Activated T-cell treated with anti-CD3 and anti-CD28 coated beads for 4 hours (primary cell): ENCODE measurements around the gene HYAL3.
"Not testable (repeated sequence)": the region's sequence is repeated elsewhere in the genome, so short reads cannot be mapped to it uniquely, and the experiment has no call there.

Experiments used
- DNase-seq: peaks from one replicate; pipeline ENCODE4 v3.0.0-alpha.2; 2020

HYAL3 gene

DNA sequence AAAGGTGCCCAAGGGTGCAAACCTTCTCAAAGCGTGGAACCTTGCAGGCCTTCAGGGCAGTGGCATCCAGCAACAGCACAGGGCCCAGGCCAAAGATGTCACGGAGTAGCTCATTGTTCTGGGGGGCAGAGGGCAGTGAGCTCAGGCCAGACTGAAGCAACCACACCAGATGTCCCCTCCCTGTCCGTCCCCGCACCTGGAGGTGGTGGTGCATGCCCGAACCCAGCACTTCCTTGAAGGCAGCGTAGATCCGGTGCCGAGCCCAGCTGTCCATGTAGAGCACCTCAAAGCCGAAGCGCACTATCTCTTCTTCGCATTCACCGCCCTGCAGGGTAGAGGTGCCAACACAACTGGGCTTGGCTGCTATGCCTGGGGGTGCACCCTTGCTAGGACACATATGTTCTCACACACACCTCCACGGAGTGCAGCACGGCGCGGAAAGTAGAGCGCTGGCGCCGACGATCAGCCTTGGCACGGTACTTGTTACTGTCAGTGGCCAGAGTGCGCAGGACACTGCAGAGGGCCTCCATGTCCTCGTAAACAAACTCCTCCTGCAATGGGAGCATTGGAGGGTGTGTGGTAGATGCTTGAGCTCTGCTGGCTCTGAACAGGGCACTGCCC, 10.7 kb downstream of the HYAL3 start:
- DNase-seq: no peak

DNA sequence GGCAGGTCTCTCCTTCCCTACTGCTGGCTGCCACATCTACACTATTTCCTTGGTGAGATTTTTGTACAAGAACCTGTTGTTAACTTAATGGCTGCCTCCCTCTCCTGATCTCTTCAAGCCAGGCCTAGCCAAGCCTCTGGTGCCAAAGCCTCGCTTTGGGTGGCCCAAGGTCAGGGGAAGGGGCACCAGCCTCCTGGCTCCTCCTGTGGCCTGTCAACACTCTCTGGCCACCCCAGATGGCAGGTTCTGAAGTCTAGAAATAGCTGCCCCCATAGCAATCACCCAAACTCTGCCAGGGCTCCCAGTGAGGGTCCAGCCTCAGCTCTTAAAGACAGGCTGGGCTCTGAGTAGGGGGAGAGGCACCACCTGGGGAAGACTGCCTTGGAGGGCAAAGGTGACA, 11.9 kb downstream of the HYAL3 start:
- no peak for DNase-seq

DNA sequence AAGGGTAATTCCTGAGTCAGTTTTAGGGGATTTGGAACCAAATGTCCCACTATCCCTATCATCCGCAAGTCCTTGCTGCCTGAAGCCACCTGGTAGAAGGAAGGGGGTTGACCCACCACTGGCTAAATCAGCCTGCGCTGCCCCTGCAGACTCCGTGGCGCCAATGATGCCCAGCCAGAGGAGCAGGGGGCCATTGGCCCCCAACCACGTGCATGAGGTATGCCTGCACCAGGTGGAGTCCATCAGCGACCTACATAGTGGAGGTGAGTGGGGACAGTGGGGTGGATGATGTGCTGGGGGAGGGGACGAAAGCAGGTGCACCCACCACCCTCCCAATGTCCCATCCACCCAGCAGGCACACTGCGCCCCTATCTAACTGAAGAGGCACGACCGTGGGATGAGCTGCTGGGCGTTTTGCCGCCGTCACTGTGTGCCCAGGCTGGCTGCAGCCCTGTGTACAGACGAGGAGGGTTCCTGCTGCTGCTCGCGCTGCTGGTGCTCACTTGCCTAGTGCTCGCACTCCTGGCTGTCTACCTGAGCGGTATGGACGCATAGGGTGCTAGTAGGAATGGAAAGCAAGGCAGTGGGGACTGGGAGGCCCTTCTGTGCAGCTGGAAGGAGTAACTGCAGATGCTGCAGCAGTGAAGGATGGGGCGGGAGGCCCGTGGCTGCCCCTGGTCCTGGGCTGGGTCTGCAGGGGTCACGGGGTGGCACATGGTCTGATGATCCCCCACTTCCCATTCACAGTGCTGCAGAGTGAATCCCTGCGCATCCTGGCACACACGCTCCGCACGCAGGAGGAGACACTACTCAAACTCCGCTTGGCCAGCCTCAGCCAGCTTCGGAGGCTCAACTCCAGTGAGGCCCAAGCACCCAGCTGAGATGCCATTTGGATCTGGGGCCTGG, 12.6 kb downstream of the HYAL3 start:
- DNase-seq: no peak

DNA sequence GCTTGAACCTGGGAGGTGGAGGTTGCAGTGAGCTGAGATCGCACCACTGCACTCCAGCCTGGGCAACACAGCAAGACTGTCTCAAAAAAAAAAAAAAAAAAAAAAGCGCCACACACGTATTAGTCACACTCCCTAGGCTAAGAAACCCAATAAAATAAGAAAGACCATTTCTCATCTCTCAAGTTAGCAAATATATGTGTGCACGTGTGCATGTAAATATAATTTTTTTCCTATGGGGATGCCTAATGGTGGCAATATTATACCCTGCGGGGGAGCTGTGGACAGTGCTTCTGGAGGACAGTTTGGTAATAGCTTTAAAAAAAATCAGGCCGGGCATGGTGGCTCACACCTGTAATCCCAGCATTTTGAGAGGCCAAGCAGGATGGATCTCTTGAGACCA, 15.1 kb downstream of the HYAL3 start:
- not testable (repeated sequence) for DNase-seq

DNA sequence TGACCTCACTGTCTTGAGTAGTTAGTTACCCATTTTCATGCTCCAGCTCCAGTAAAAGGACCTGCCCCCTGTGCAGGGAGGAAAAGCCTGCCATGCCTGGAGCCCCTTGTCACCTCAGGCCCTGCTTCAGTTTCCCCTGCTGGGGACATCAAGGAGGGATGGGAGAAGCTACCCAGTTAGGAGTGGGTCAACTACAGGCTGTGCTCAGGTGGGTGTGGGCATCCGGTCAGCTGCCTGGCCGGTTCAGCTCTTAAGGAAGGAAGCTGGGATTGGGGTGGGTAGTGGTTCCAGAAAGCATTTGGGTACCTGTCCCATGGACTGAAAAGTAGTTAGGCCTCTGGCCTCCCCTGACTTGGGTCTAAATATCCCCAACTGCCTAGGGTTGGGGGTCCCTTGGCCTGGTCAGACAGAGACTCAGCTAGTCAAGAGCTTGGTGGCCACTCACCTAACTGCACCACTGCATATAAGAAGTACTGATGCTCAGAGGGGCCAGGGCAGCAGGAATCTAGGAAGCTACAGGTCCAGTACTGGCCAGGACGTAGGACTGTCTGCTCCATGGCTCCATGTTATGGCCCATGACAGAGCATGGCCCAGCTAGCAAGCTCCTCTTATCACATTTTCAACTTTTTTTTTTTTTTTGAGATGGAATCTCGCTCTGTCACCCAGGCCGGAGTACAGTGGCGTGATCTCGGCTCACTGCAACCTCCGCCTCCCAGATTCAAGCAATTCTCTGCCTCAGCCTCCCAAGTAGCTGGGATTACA, 19.8 kb downstream of the HYAL3 start:
- no peak for DNase-seq

DNA sequence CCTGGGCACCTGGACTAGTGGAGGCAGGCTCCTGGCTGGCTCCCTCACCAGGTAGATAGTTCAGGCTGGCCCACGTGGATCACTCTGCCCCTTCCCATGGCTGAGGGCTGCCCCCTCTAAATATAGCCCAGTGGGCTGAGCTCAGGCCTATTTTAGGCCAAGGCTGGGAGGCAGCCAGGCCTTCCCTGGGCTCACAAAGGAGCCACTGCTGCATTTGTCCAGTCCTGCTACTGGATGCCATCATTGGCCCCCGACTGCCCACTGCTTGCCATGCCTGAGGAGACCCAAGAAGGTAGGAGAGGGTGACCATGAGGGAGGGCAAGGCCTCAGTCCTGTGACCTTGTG, 20.4 kb downstream of the HYAL3 start, which contains the start of gene LSMEM2:
TSS of gene LSMEM2 (plus strand) at position 208 of the 345 bp plus-strand sequence. CDS start at position 235, 27 bp downstream.
- DNase-seq: no peak

DNA sequence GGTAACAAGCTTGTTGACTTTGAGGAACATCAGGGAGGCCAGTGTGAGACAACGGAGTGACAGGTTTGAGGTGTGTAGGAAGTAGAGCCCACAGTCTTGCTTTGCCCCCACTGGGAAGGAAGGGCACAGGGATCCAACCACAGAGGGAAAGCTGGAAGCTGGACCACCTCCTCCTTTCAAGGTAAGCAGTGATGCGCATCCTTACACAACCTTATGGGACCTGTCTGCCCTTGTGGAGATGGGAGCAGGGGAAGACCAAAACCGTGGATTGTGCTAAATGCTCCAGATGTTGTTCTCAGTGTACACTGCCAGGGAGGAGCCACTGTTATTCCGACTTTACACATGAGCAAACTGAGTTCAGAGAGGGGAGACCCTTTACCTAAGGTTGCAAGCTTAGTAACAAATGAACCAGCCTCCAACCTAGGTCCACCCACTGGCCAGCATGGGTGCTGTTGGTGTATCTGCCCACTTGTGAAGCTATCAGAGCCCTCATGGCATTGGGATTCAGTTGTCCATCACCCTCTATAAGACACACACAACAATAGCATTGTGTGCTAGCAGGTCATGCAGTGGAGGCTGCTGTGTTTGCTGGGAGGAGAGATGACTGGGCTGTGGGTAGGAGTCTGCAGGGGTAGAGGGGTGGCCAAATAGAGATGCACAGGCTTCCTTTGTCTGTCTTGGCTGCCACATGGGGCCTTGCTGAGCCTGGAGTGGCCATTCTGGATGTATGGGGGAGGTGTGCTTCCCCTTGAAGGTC, 20.9 kb downstream of the HYAL3 start:
- DNase-seq: no peak

DNA sequence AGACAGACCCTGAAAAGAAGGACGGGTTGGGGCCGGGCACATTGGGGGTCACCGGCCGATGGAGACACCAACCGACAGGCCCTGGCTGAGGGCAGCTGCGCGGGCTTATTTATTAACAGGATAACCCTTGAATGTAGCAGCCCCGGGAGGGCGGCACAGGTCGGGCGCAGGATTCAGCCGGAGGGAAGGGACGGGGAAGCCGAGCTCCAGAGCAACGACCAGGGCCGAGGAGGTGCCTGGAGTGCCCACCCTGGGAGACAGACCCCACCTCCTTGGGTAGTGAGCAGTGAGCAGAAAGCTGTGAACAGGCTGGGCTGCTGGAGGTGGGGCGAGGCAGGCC, 22.5 kb downstream of the HYAL3 start:
- no peak for DNase-seq

DNA sequence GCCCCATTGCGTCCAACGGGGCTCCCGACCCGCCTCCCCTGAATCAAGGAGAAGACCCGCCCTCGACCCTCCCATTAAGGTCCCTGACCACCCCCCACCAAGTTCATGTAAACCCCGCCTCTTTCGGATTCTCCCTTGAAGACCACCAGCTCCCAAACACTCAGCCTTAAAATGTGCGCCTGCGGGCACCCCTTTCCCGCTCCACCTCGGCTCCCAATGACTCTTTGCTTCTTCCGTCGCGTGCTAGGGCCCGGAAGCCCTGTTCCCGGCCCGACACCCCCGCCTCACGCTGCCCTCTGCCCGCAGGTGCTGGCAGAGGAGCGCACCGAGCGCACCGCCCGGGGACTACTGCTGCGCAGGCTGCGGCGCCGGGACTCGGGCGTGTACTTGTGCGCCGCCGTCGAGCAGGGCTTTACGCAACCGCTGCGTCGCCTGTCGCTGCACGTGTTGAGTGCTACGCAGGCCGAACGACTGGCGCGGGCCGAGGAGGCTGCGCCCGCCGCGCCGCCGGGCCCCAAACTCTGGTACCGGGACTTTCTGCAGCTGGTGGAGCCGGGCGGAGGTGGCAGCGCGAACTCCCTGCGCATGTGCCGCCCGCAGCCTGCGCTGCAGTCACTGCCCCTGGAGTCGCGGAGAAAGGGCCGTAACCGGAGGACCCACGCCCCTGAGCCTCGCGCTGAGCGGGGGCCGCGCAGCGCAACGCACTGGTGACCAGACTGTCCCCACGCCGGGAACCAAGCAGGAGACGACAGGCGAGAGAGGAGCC, 23.0 kb downstream of the HYAL3 start:
- no peak for DNase-seq

DNA sequence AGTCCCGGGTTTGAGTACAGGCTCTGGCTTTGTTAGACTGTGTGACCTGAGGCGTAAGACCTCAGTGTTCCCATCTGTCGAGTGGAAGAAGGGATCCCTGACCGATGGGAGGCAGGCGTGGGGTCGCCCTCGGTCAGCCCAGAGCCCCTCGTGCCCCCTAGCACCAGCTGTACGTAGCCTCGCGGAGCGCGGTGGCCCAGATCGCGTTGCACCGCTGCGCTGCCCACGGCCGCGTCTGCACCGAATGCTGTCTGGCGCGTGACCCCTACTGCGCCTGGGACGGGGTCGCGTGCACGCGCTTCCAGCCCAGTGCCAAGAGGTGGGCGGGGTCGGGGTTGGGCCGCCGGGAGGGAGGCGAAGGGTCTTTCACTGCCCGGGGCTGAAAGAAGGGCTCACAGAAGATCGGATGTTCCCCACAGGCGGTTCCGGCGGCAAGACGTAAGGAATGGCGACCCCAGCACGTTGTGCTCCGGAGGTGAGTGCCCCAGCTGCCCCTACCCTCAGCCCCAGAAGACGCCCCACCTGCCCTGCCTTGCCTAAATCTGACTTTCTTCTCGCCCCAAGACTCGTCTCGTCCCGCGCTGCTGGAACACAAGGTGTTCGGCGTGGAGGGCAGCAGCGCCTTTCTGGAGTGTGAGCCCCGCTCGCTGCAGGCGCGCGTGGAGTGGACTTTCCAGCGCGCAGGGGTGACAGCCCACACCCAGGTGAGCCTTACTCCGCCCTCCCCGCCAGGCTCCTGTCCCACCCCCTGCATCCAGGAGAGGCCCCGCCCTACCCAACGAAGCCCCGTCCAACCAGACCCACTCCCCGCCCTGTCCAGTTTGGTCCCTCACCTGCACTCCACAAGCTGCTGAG, 23.8 kb downstream of the HYAL3 start:
- no peak for DNase-seq

DNA sequence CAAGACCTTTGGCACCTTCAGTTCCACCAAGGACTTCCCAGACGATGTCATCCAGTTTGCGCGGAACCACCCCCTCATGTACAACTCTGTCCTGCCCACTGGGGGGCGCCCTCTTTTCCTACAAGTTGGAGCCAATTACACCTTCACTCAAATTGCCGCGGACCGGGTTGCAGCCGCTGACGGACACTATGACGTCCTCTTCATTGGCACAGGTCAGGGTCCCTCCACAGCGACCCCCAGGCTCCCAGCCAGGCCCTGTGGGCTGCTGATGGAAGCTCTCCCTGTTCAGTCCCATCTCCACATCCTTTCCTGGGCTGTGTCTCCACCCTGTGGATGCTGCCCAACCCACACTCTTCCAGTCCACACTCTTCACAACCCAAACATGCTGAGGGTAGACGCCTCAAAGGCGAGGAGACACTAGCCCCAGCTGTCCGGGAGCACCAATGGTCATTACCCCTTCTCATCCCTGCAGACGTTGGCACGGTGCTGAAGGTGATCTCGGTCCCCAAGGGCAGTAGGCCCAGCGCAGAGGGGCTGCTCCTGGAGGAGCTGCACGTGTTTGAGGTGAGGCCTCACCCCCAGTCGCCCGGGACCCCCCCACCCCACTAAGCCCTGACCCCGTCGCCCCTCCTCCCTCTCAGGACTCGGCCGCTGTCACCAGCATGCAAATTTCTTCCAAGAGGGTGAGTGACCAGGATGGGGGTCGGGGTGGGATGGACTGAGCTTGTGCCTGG, 24.7 kb downstream of the HYAL3 start:
- DNase-seq: peak; percentile 70

DNA sequence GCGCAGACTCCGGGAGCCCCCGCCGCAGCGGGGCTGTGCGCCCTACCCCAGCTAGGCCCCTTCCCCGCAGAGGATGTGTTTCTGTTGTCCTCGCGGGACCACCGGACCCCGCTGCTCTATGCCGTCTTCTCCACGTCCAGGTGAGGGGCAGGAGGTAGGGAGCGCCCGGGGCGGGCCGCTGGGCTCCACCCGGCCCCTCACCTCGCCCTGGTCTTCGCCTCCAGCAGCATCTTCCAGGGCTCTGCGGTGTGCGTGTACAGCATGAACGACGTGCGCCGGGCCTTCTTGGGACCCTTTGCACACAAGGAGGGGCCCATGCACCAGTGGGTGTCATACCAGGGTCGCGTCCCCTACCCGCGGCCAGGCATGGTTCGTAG, 25.5 kb downstream of the HYAL3 start:
- DNase-seq: no peak

DNA sequence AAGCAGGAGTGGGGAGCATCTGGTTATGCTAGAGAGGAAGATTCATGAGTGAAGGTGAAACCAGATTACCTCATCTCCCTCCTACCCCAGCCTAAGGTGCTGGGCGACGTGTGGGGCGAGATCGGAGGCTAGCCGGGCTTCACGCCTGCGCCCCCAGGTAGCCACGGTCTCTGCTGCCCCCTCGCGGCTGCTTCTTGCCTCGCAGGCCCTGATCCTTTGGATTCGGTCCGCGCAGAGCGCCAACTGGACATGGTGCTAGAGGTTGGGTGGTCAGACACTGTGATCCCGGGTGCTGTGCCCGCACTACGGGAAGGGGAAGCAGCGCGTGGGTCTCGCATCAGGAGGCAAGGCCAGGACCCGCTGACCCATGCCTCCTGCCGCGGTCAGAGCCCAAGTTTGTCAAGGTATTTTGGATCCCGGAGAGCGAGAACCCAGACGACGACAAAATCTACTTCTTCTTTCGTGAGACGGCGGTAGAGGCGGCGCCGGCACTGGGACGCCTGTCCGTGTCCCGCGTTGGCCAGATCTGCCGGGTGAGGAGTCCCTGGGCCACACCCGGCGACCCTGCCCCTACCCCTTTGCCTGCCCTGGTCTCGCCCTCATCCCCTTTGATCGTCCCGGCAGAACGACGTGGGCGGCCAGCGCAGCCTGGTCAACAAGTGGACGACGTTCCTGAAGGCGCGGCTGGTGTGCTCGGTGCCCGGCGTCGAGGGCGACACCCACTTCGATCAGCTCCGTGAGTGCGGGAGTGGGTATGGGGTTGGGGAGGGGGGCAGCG, 26.1 kb downstream of the HYAL3 start:
- DNase-seq: peak; percentile 82

DNA sequence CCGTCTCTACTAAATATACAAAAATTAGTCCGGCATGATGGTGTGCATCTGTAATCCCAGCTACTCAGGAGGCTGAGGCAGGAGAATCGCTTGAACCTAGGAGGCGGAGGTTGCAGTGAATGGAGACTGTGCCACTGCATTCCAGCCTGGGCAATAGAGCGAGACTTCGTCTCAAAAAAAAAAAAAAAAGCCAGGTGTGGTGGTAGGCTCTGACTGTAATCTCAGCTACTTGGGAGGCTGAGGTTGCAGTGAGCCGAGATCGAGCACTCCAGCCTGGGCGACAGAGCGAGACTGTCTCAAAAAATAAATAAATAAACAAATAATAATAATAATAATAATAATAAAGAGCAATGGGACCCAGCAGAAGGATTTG, 26.7 kb downstream of the HYAL3 start:
- not testable (repeated sequence) for DNase-seq

DNA sequence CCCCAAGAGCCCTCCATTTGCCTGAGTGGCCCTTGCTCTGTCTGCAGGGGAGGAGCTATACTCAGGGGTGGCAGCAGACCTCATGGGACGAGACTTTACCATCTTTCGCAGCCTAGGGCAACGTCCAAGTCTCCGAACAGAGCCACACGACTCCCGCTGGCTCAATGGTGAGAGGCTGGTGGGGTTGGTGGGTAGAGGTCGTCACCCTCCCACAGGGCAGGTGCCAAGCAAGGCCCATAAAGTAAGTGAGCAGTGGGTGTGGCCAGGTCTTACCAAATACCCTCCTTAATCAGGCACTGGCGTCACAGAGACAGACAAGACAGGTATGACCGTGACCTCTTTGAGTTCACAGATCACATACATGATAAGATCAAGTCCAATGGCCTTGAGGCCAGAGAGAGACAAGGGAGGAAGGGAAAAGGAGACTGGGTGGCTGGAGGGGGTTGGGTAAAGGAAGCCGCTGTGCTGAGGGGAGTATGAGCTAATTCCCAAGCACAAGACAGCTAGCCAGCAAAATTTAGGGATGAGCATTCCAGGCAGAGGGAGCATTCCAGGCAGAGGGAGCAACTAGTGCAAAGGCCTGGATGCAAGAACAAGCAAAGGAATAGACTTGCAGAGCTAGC, 27.8 kb downstream of the HYAL3 start:
- DNase-seq: no peak

DNA sequence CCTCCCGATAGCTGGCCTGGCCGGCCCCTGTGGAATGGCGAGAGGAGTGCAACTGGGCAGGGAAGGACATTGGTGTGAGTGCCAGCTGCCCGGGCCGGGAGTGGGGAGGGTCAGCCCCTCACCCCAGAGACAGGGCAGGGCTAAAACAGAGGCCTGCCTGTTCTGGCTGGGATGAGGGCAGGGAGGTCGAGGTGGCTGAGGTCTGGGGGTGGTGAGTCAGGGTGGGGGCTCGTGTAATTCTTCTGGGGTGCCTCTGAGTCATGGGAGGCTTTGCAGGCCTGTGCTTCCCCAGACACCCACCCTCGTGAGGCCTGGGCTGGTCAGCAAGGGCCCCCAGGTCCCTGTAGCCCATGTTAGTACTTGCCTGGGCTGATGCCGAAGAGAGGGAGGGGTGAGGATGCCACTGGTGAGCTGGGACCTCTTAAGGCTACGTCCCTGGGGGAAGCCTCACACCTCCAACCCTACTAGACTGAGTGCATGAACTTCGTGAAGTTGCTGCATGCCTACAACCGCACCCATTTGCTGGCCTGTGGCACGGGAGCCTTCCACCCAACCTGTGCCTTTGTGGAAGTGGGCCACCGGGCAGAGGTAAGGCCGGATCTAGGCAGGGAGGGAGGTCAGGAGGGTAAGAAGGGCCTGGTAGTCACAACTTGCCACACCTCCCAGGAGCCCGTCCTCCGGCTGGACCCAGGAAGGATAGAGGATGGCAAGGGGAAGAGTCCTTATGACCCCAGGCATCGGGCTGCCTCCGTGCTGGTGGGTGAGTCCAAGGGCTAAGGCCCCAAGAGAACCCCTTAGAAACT, 28.6 kb downstream of the HYAL3 start:
- DNase-seq: no peak

DNA sequence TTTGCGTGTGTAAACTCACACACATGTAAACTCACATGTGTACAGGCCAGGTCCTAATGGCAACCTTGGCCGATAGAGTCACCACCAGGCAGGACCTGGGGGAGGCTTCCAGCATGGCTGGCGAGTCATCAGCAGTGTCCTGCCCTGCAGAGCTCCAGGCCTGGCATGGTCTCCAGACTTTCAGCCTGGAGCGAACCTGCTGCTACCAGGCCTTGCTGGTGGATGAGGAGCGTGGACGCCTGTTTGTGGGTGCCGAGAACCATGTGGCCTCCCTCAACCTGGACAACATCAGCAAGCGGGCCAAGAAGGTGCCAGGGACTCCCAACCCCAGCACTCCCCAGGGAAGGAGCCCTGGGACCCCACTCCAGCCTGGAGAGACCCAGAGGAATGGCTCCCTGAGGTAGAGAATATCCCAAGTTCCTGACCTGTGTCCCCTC, 29.2 kb downstream of the HYAL3 start:
- DNase-seq: no peak

DNA sequence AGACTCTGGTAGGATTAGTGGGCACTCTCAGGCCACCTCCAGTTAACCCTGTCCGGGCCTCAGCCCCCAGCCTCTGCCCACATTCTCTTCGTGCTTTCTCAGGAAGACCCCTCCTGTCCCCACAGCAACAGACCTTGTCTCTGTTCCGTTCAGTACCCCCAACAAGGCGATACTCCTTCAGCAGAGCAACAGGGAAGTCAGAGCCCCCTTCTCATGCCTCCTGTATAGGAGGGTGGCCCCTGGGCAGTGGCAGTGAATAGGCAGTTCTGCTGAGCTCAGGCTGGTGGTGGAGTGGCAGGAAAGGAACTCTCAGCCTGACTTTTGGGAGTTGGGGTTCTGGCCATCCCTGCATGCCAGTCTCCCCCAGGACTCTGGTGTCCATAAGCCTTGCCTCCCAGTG, 29.7 kb downstream of the HYAL3 start:
- DNase-seq: no peak
